HUES6 (cell line): Measurements from ENCODE around the gene MLXIPL.
"Not testable (repeated sequence)": the region's sequence is repeated elsewhere in the genome, so short reads cannot be mapped to it uniquely, and the experiment has no call there.

ENCODE experiments used
- H3K27ac ChIP-seq: 2 replicates; pipeline ENCODE4 v1.7.0; 2013; ENCODE audit warnings: low read depth, mild to moderate bottlenecking, low read length, inconsistent platforms
- H3K27me3 ChIP-seq: 2 replicates; pipeline ENCODE4 v1.6.1; 2013; ENCODE audit warnings: low read length; ENCODE audit not compliant: control insufficient read depth, insufficient read depth
- H3K36me3 ChIP-seq: 2 replicates; pipeline ENCODE4 v1.6.1; 2013; ENCODE audit warnings: low read length; ENCODE audit not compliant: control insufficient read depth, insufficient read depth
- H3K4me1 ChIP-seq: 2 replicates; pipeline ENCODE4 v1.6.1; 2013; ENCODE audit warnings: low read length; ENCODE audit not compliant: control insufficient read depth, insufficient read depth
- H3K4me3 ChIP-seq: 2 replicates; pipeline ENCODE4 v1.5.1; 2013; ENCODE audit warnings: low read depth, low read length
- H3K9ac ChIP-seq: one replicate; pipeline ENCODE4 v1.6.1; 2013; ENCODE audit warnings: mild to moderate bottlenecking, low read length
- H3K9me3 ChIP-seq: 2 replicates; pipeline ENCODE4 v1.6.1; 2013; ENCODE audit warnings: low read depth, low read length; ENCODE audit not compliant: control insufficient read depth, insufficient read depth

Gene MLXIPL

GRCh38 chr7:73557397-73558257 lies 66.7 kb downstream of the MLXIPL start, which contains the start of gene BCL7B:
TSS of gene BCL7B (minus strand) at chr7:73557690. CDS start at chr7:73557578, 112 bp downstream.
- Histone ChIP-seq H3K4me1 (no peaks in the 10 kb centered on the region), H3K4me3 (peak within 1 kb of the TSS; percentile 62), H3K27ac (peak within 1 kb of the TSS; percentile 95; the same call in 1 of the 2 replicates), H3K36me3 (0 out of 2 replicates have a peak, but pooled peaks cover 2% of the 10 kb centered on the region), H3K27me3 (peaks cover 11% of the 10 kb centered on the region), H3K9me3 (no peaks in the 10 kb centered on the region), H3K9ac (peak within 1 kb of the TSS; percentile 94)

DNA sequence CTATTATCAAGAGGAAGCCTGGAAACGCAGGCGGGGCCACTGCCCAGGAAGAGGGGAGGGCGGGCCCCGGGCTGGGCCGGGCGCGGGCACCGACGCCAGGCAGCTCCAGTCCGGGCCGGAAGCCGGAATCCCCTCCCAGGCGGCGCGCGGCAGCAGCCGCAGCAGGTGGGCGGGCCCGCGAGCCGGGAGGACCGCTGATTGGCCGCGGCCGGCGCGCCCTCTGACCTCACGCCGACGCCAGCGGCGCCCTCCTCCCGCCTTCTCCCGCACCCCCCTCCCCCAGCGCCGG lies 67.3 kb downstream of the MLXIPL start:
- peaks cover 4% of the 10 kb centered on the region for H3K36me3 ChIP-seq
- no peaks in the 10 kb centered on the region for H3K9me3 ChIP-seq
- H3K9ac ChIP-seq = peak overlapping the region; percentile 94
- H3K27me3 ChIP-seq = peaks cover 11% of the 10 kb centered on the region
- peak overlapping the region; percentile 62 for H3K4me3 ChIP-seq
- no peaks in the 10 kb centered on the region for H3K4me1 ChIP-seq
- peak overlapping the region; percentile 95; the same call in 1 of the 2 replicates for H3K27ac ChIP-seq

- Histone ChIP-seq H3K4me1 (no peaks in the 10 kb centered on the region), H3K27me3 (peaks cover 11% of the 10 kb centered on the region), H3K9ac (peak overlapping the region; percentile 59), H3K27ac (0 out of 2 replicates have a peak overlapping the region, but pooled peaks have one; percentile 95), H3K9me3 (no peaks in the 10 kb centered on the region), H3K36me3 (peaks cover 9% of the 10 kb centered on the region), H3K4me3 (peak overlapping the region; percentile 62)
Observed at GRCh38 chr7:73556208-73557107, 67.9 kb downstream of the MLXIPL start.

- Histone ChIP-seq H3K27me3 (peaks cover 9% of the 10 kb centered on the region), H3K36me3 (peaks cover 15% of the 10 kb centered on the region), H3K4me1 (no peaks in the 10 kb centered on the region), H3K4me3 (no peak overlapping the region), H3K9ac (no peak overlapping the region), H3K9me3 (no peaks in the 10 kb centered on the region), H3K27ac (no peak overlapping the region)
Observed at GRCh38 chr7:73555411-73555982, 68.8 kb downstream of the MLXIPL start.

DNA sequence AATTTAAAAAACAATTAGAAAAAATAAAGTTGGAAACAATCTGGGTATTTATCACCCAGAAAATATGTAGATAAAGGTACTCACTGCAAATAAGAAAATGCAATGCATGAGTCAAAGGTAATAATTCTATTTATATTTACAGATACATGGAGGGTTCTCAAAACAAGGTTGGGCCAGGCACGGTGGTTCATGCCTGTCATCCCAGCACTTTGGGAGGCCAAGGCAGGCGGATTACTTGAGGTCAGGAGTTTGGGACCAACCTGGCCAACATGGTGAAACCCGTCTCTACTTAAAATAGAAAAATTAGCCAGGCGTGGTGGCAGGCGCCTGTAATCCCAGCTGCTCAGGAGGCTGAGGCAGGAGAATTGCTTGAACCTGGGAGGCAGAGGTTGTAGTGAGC lies 74.2 kb downstream of the MLXIPL start:
- H3K9me3 ChIP-seq, H3K27me3 ChIP-seq, H3K27ac ChIP-seq, H3K4me3 ChIP-seq, H3K4me1 ChIP-seq, H3K9ac ChIP-seq: not testable (repeated sequence)
- H3K36me3 ChIP-seq = peaks cover 27% of the 10 kb centered on the region

DNA sequence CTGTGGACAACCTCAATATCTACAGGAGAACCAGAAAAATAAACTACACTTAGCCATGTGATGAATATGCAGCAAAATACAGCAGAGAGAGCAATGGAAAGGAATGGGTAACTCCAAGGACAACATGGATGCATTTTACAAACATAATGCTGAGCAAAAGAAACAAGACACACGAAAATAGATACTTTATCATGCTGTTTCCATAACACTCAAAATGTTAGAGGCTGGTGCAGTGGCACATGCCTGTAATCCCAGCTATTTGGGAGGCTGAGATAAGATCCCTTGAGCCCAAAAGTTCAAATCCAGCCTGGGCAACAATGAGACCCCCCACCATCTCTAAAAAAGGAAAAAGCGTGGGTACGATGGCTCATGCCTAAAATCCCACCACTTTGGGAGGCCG lies 75.1 kb downstream of the MLXIPL start:
- no peak overlapping the region for H3K4me3 ChIP-seq
- H3K27ac ChIP-seq = no peak overlapping the region
- H3K36me3 ChIP-seq = peaks cover 27% of the 10 kb centered on the region
- no peaks in the 10 kb centered on the region for H3K27me3 ChIP-seq
- no peak overlapping the region for H3K9ac ChIP-seq
- no peaks in the 10 kb centered on the region for H3K9me3 ChIP-seq
- H3K4me1 ChIP-seq = no peaks in the 10 kb centered on the region

DNA sequence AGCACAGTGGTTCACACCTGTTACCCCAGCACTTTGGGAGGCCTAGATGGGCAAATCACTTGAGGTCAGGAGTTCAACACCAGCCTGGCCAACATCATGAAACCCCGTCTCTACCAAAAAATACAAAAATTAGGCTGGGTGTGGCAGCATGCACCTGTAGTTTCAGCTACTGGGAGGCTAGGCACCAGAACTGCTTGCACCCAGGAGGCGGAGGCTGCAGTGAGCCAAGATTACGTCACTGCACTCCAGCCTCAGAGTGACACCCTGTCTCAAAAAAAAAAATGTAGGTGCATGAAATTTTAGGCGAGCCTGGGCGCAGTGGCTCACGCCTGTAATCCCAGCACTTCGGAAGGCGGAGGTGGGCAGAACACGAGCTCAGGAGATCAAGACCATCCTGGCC lies 76.5 kb downstream of the MLXIPL start:
- Histone ChIP-seq H3K4me1 (no peaks in the 10 kb centered on the region), H3K9me3 (no peaks in the 10 kb centered on the region), H3K27me3 (no peaks in the 10 kb centered on the region), H3K4me3 (no peak overlapping the region), H3K36me3 (peaks cover 30% of the 10 kb centered on the region), H3K27ac (no peak overlapping the region), H3K9ac (no peak overlapping the region)

DNA sequence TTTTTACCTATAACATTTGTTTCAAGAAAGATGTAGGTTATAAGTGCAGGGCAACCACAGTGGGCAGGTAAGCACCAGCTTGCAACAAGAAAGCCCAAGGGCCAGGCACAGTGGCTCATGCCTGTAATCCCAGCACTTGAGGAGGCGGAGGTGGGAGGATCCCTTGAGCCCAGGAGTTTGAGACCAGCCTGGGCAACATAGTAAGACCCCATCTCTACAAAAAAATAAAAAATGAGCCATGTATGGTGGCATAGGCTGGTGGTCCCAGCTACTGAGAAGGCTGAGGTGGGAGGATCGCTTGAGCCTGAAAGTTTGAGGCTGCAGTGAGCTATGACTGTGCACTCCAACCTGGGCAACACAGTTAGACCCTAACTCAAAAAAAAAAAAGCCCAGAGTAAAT lies 79.6 kb downstream of the MLXIPL start:
- no peaks in the 10 kb centered on the region for H3K4me1 ChIP-seq
- no peak overlapping the region for H3K9ac ChIP-seq
- H3K27me3 ChIP-seq = no peaks in the 10 kb centered on the region
- peaks cover 37% of the 10 kb centered on the region for H3K36me3 ChIP-seq
- no peak overlapping the region for H3K27ac ChIP-seq
- H3K4me3 ChIP-seq = no peak overlapping the region
- no peaks in the 10 kb centered on the region for H3K9me3 ChIP-seq
